Measurements from ENCODE around the gene TKT. TPM values are rescaled to one million over a fixed set of nuclear protein-coding genes. Genes with fewer than 3 reads are reported as not detected.
A peak's percentile ranks its signal among the peaks of the same experiment; 100 is the strongest.

The TKT gene
- polyA plus RNA-seq (2013), result 527 and 539 TPM in 2 replicates

GRCh38 chr3:53255775-53256703 is at the start of gene TKT:
Gene TKT, minus strand, starts transcription at chr3:53256022. Its CDS starts 80 bp downstream, at chr3:53255942.
- no CpG with 5 or more reads among the region's 66 CpGs for WGBS (ENCODE audit: extremely low coverage, insufficient coverage, insufficient read length)

DNA sequence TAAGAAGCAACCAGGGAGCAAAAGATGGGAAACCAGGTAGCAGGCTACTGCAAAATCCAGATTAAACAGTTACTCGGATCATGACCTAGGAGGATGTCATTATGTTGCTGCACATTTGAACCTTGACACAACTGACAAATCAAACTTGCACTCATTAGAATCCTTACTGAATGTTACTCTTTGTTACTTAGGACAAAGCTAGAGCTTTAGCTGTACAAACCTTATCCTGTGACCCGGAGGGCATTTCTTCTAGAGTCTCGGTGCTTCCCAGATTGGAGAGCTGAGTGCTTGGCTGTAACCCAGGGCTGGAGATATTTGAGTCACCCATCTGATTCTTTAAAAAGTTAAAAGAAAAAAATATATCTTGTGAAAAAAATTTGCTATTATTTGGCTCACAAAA is 48.1 kb upstream of the TKT start:
- Histone ChIP-seq H3K18ac (ENCODE audit: low read length) (no peak overlapping the region), H4K8ac (ENCODE audit: low read depth, low read length) (no peak overlapping the region), H3K9me3 (ENCODE audit: insufficient read depth, low read depth, low read length) (no peaks in the 10 kb centered on the region), H4K12ac (ENCODE audit: low read depth, low read length) (no peak overlapping the region), H3K4me2 (ENCODE audit: low read length) (no peak overlapping the region), H3K4me1 (ENCODE audit: control insufficient read depth in 1 of 2, insufficient read depth in 2 of 2, low read length in 2 of 2) (no peaks in the 10 kb centered on the region), H3K4me3 (ENCODE audit: low read depth, low read length) (no peak overlapping the region), H2BK120ac (ENCODE audit: insufficient read depth, low read length, poor library complexity) (no peak overlapping the region), H2AFZ (ENCODE audit: insufficient read depth, low read length, poor library complexity) (no peak overlapping the region), H3K36me3 (ENCODE audit: control insufficient read depth in 1 of 2, insufficient read depth in 2 of 2, low read length in 2 of 2) (peaks cover 26 to 28% of the 10 kb centered on the region in 2 experiments), H2BK5ac (ENCODE audit: low read depth, low read length, poor library complexity) (no peak overlapping the region), H3K14ac (ENCODE audit: low read length) (no peak overlapping the region), H3K9ac (ENCODE audit: low read length) (no peak overlapping the region), H3K4ac (ENCODE audit: low read depth, low read length) (no peak overlapping the region), H4K91ac (ENCODE audit: low read depth, low read length) (no peak overlapping the region), H2AK5ac (ENCODE audit: low read length) (no peak overlapping the region), H3K79me1 (ENCODE audit: low read length) (no peaks in the 10 kb centered on the region), H3K27ac (ENCODE audit: low read depth, low read length) (no peak overlapping the region), H3K27me3 (ENCODE audit: insufficient read depth, low read length) (no peaks in the 10 kb centered on the region), H2BK12ac (ENCODE audit: low read length) (no peak overlapping the region), H3K79me2 (ENCODE audit: control insufficient read depth, insufficient read depth, low read length, poor library complexity) (no peaks in the 10 kb centered on the region), H3K23ac (ENCODE audit: low read length) (no peak overlapping the region)
- no peak for DNase-seq
- no CpG with 5 or more reads among the region's 3 CpGs for WGBS (ENCODE audit: extremely low coverage, insufficient coverage, insufficient read length)

More at GRCh38 chr3:53255775-53256703, at the start of gene TKT:
- Histone ChIP-seq H3K79me1 (ENCODE audit: low read length) (peaks cover 16% of the 10 kb centered on the region), H3K4me3 (ENCODE audit: low read depth, low read length) (peak within 1 kb of the TSS; percentile 98), H3K27ac (ENCODE audit: low read depth, low read length) (peak within 1 kb of the TSS; percentile 92), H2BK120ac (ENCODE audit: insufficient read depth, low read length, poor library complexity) (peak within 1 kb of the TSS; percentile 87), H3K14ac (ENCODE audit: low read length) (peak within 1 kb of the TSS; percentile 93), H4K91ac (ENCODE audit: low read depth, low read length) (peak within 1 kb of the TSS; percentile 85), H2AK5ac (ENCODE audit: low read length) (peak within 1 kb of the TSS; percentile 88), H3K9me3 (ENCODE audit: insufficient read depth, low read depth, low read length) (no peaks in the 10 kb centered on the region), H4K8ac (ENCODE audit: low read depth, low read length) (peak within 1 kb of the TSS; percentile 81), H3K4me1 (ENCODE audit: control insufficient read depth in 1 of 2, insufficient read depth in 2 of 2, low read length in 2 of 2) (peaks cover 17 to 30% of the 10 kb centered on the region in 2 experiments), H3K9ac (ENCODE audit: low read length) (peak within 1 kb of the TSS; percentile 85), H2BK5ac (ENCODE audit: low read depth, low read length, poor library complexity) (peak within 1 kb of the TSS; percentile 90), H3K36me3 (ENCODE audit: control insufficient read depth in 1 of 2, insufficient read depth in 2 of 2, low read length in 2 of 2) (peaks cover under 1 to 4% of the 10 kb centered on the region in 2 experiments), H2BK12ac (ENCODE audit: low read length) (peak within 1 kb of the TSS; percentile 75), H3K23ac (ENCODE audit: low read length) (no peak within 1 kb of the TSS), H4K12ac (ENCODE audit: low read depth, low read length) (peak within 1 kb of the TSS; percentile 64), H3K79me2 (ENCODE audit: control insufficient read depth, insufficient read depth, low read length, poor library complexity) (peaks cover 36% of the 10 kb centered on the region), H3K18ac (ENCODE audit: low read length) (peak within 1 kb of the TSS; percentile 91), H3K4ac (ENCODE audit: low read depth, low read length) (peak within 1 kb of the TSS; percentile 90), H3K27me3 (ENCODE audit: insufficient read depth, low read length) (no peaks in the 10 kb centered on the region), H3K4me2 (ENCODE audit: low read length) (peak within 1 kb of the TSS; percentile 86), H2AFZ (ENCODE audit: insufficient read depth, low read length, poor library complexity) (peak within 1 kb of the TSS; percentile 76)
- peak; percentile 84 for DNase-seq

DNA sequence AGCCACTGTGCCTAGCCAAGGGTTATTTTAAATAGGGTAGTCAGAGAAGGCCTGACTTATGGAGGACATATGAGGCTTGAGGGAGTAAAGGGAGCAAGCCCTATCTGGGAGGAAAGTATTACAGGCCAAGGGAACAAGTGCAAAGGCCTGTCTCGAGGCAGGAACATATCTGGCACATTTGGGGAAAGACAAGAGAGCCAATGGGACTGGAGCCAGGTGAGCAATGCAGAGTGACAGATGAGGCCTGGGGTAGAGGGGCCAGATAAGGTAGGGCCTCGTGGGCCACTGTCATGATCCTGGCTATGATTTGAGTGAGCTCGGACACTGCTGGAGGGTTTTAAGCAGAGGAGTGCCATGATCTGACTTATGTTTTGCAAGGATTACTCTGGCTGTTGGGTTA is 47.7 kb upstream of the TKT start:
- H3K9me3 ChIP-seq (ENCODE audit: insufficient read depth, low read depth, low read length), result no peaks in the 10 kb centered on the region
- no peak for DNase-seq
- H3K4me2 ChIP-seq (ENCODE audit: low read length), result no peak overlapping the region
- H2BK5ac ChIP-seq (ENCODE audit: low read depth, low read length, poor library complexity), result no peak overlapping the region
- H3K79me2 ChIP-seq (ENCODE audit: control insufficient read depth, insufficient read depth, low read length, poor library complexity), result no peaks in the 10 kb centered on the region
- H3K4ac ChIP-seq (ENCODE audit: low read depth, low read length), result no peak overlapping the region
- H4K12ac ChIP-seq (ENCODE audit: low read depth, low read length), result no peak overlapping the region
- no peak overlapping the region for H4K8ac ChIP-seq (ENCODE audit: low read depth, low read length)
- no peak overlapping the region for H2BK120ac ChIP-seq (ENCODE audit: insufficient read depth, low read length, poor library complexity)
- H3K14ac ChIP-seq (ENCODE audit: low read length), result no peak overlapping the region
- H3K27ac ChIP-seq (ENCODE audit: low read depth, low read length), result no peak overlapping the region
- H4K91ac ChIP-seq (ENCODE audit: low read depth, low read length), result no peak overlapping the region
- WGBS (ENCODE audit: extremely low coverage, insufficient coverage, insufficient read length), result no CpG with 5 or more reads among the region's 3 CpGs
- no peak overlapping the region for H3K4me3 ChIP-seq (ENCODE audit: low read depth, low read length)
- no peak overlapping the region for H3K23ac ChIP-seq (ENCODE audit: low read length)
- no peaks in the 10 kb centered on the region for H3K4me1 ChIP-seq (ENCODE audit: control insufficient read depth in 1 of 2, insufficient read depth in 2 of 2, low read length in 2 of 2)
- H2AFZ ChIP-seq (ENCODE audit: insufficient read depth, low read length, poor library complexity), result no peak overlapping the region
- no peak overlapping the region for H2AK5ac ChIP-seq (ENCODE audit: low read length)
- no peaks in the 10 kb centered on the region for H3K27me3 ChIP-seq (ENCODE audit: insufficient read depth, low read length)
- no peak overlapping the region for H3K9ac ChIP-seq (ENCODE audit: low read length)
- H2BK12ac ChIP-seq (ENCODE audit: low read length), result no peak overlapping the region
- peaks cover 24 to 26% of the 10 kb centered on the region in 2 experiments for H3K36me3 ChIP-seq (ENCODE audit: control insufficient read depth in 1 of 2, insufficient read depth in 2 of 2, low read length in 2 of 2)
- H3K79me1 ChIP-seq (ENCODE audit: low read length), result no peaks in the 10 kb centered on the region
- H3K18ac ChIP-seq (ENCODE audit: low read length), result no peak overlapping the region

GRCh38 chr3:53300826-53301225 is 45.0 kb upstream of the TKT start:
- Histone ChIP-seq H3K4me2 (ENCODE audit: low read length) (no peak overlapping the region), H4K8ac (ENCODE audit: low read depth, low read length) (no peak overlapping the region), H3K27ac (ENCODE audit: low read depth, low read length) (no peak overlapping the region), H3K4ac (ENCODE audit: low read depth, low read length) (no peak overlapping the region), H3K27me3 (ENCODE audit: insufficient read depth, low read length) (no peaks in the 10 kb centered on the region), H3K4me1 (ENCODE audit: control insufficient read depth in 1 of 2, insufficient read depth in 2 of 2, low read length in 2 of 2) (no peaks in the 10 kb centered on the region), H2AK5ac (ENCODE audit: low read length) (no peak overlapping the region), H2BK5ac (ENCODE audit: low read depth, low read length, poor library complexity) (no peak overlapping the region), H2AFZ (ENCODE audit: insufficient read depth, low read length, poor library complexity) (no peak overlapping the region), H2BK12ac (ENCODE audit: low read length) (no peak overlapping the region), H3K79me2 (ENCODE audit: control insufficient read depth, insufficient read depth, low read length, poor library complexity) (no peaks in the 10 kb centered on the region), H3K36me3 (ENCODE audit: control insufficient read depth in 1 of 2, insufficient read depth in 2 of 2, low read length in 2 of 2) (peaks cover 25 to 27% of the 10 kb centered on the region in 2 experiments), H2BK120ac (ENCODE audit: insufficient read depth, low read length, poor library complexity) (no peak overlapping the region), H4K12ac (ENCODE audit: low read depth, low read length) (no peak overlapping the region), H3K9me3 (ENCODE audit: insufficient read depth, low read depth, low read length) (no peaks in the 10 kb centered on the region), H4K91ac (ENCODE audit: low read depth, low read length) (no peak overlapping the region), H3K14ac (ENCODE audit: low read length) (no peak overlapping the region), H3K18ac (ENCODE audit: low read length) (no peak overlapping the region), H3K4me3 (ENCODE audit: low read depth, low read length) (no peak overlapping the region), H3K23ac (ENCODE audit: low read length) (no peak overlapping the region), H3K9ac (ENCODE audit: low read length) (no peak overlapping the region), H3K79me1 (ENCODE audit: low read length) (no peaks in the 10 kb centered on the region)
- WGBS (ENCODE audit: extremely low coverage, insufficient coverage, insufficient read length), result no CpG with 5 or more reads among the region's 3 CpGs
- no peak for DNase-seq

Data from trophoblast cell (in vitro differentiated cells and primary cell).